ENCODE measurements around the gene SOBP.

GRCh38 chr6:107666981-107667601 lies 177.2 kb downstream of the SOBP start:
- TF ChIP-seq POLR2A (IDR thresholded peaks at IDR 0.05), result no peak
- no peak for TF ChIP-seq CTCF (IDR thresholded peaks at IDR 0.05 in 8 of 11, conservative IDR thresholded peaks at IDR 0.05 in 3 of 11)
- TF ChIP-seq POLR2AphosphoS5 (IDR thresholded peaks at IDR 0.05), result no peak
